ENCODE results near the gene SIGLEC1.

Gene SIGLEC1

DNA sequence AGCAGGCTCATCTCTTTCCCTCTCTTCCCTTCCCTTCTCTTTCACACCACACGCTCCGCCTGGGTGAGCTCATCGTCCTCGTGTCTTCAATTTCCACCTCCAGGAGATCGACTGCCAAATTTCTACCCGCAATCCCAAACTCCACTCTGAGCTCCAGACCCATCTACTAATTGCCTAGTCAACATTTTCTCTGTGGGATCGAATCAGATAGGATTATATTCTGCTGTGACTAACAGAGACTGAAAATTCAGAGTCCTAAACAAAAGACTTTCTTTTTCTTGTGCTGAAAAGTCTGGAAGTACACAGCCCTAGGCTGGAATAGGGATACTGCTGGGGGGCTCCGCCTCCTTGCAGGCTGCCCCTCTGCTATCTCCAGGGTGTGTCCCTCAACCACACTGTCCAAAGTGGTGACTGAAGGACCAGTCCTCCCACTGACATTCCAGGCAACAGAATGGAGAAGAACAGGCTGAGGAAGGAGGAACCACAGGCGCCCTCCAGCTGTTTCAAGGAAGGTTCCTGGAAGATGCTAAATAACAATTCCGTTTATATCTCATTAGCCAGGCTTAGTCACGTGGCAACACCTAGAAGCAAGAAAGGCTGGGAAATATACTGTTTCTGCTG is 15.1 kb upstream of the SIGLEC1 start:
- no peak for DNase-seq

DNA sequence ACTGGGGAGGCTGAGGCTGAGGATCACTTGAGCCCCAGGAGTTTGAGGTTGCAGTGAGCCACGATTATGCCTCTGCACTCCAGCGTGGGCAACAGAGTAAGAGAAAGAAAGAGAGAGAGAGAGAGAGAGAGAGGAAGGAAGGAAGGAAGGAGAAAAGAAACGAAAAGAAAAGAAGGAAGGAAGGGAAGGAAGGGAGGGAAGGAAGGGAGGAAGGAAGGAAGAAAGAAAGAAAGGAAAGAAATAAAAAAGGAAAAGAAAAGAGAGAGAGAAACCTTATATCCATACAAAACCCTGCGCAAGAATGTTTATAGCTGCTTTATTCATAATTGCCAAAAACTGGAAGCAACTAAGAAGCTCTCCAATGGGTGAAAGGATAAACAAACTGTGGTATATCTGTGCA is 12.0 kb upstream of the SIGLEC1 start:
- DNase-seq: no peak

DNA sequence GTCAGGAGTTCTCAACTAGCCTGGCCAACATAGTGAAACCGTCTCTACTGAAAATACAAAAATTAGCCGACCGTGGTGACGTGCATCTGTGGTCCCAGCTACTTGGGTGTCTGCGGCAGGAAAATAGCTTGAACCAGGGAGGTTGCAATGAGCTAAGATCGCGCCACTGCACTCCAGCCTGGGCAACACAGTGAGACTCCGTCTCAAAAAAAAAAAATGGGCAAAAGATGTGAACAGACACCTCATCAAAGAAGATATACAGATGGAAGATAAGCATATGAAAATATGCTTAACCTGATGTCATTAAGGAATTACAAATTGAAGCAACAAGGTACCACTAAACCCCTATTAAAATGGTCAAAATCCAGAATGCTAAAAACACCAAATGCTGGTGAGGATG is 10.9 kb upstream of the SIGLEC1 start:
- DNase-seq: no peak

DNA sequence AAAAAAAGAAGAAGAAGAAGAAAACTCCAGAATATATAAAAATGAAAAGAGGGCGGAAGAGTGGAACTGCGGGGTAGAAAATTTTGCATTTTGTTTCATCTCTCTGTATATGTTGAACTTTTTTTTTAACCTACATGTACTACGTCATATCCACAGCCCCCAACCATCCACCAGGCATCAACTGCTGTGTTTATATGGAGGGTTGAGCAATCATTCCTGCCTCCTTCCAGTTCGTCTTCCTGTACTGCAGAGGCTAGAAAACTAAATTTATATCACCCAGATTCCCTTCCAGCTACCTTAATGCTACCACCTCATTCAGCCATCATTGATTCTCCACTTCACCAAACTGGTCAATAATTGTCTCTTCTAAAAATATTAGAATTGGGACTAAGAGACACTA is 9.5 kb upstream of the SIGLEC1 start:
- DNase-seq: no peak

DNA sequence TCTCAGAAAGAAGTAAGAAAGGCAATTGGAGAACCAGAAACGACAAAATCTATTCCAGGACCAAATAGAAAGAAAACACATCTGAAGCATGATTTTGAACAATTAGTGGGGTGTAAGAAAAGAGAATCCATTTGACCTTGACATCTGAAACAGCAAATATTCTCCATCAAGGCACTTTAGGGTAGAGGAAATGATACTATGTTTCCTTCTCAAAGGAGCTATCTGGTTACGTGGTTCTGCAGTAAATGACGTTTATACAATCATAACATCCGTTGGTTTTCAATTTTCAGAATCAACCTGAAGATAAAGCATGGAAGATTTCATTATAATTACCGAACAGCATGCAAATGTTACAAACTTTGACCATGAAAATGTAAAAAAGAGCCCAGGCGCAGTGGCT is 8.2 kb upstream of the SIGLEC1 start:
- DNase-seq: no peak

DNA sequence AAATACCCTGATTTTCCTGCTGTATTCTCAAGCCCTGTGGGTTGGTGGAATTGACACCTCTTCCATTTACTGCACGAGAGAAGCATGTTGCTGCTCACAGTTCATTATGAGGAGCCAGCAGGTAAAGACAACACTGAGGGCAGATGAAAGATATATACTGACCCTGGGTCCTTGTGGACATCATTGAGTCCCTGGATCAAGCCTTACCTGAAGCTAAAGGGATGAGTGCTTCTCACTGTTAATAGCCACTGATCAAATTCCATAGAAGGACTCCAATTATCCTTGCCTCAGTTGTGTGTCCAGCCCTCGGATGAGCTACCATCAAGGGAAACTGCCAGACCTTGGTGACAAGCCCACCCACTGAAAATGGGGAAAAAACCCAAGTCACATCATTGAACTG is 7.7 kb upstream of the SIGLEC1 start:
- no peak for DNase-seq

DNA sequence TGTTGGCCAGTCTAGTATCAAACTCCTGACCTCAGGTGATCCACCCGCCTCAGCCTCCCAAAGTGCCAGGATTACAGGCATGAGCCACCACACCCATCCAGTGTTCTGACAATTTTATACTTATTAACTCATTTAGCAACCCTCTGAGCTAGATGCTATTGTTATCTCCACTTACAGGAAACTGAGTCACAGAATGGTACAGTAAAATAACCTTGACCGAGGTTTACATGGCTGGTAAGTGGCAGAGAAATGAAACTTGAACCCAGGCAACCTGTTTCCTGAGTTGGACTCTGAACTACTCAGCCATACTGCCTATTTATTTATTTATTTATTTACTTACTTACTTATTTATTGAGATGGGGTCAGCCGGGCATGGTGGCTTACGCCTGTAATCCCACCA is 6.6 kb upstream of the SIGLEC1 start:
- no peak for DNase-seq

DNA sequence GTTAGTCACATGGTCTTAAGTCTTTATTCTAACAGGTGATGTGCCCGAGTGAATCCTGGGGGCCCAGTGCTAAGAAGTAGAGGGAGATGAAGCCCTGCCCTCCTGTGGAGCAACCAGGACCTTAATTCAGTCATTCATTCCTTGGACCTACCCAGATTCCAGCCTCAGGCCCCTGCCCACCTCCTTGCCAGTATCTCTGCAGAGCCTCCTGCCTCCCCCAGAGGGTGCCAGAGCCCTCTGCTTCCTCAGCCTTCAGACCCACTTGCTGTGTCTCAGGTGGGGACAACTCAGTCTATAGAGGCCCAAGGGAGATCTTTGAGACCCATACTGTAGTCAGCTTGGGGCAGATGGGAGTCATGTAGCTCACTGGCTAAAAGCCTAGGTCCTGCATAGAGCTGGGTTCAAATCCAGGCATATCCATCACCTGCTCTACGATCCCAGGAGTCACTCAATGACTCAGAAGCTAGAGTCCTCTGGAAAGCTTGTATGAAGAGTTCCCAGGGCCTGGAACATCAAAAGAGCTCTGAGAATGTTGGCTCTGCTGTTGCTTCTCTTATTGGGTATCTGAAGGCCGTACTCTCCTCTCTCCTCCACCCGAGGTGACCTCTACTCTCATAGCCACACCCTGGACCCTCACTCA is 3.9 kb upstream of the SIGLEC1 start:
- DNase-seq: peak; percentile 29

DNA sequence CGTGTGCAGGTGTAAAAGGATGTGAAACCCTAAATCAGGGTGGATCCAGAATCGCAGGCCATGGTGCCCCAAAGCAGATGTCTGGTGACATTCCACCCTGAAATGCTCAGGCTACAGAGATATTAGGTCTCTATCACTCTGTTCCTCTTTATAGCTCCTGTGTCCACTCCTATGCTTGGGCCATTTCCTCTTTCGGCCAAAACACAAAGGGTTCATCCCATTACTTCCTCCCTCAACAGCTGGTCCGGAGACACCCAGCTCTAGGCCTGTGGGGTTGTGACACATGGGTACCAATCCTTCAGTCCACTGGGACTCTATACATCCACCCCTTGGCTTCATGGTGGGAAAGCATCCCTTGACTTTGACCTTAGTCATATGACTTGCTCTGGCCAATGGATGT is 1.7 kb upstream of the SIGLEC1 start:
- no peak for DNase-seq

DNA sequence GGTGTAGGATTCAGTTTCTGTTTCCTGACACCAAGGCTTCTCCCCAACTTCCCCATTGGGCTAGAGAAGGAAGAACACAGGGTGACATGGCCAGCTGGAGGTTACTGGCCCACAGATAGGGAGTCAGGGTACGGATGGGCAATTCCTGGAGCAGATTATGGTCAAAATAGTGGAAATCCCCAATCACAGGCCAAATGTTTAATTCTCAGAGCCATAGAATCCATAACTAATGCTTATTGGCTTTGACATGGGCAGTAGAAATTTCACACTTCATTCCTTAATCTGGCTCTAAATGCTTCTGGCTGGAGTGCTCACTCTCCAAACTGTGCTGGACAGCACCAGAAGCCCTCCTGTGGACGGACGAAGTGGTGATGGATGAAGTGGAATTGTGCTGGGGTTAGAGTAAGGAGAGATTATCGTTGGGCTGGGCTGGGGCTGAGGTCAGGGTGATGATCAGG is 887 bp downstream of the SIGLEC1 start:
- DNase-seq: no peak

DNA sequence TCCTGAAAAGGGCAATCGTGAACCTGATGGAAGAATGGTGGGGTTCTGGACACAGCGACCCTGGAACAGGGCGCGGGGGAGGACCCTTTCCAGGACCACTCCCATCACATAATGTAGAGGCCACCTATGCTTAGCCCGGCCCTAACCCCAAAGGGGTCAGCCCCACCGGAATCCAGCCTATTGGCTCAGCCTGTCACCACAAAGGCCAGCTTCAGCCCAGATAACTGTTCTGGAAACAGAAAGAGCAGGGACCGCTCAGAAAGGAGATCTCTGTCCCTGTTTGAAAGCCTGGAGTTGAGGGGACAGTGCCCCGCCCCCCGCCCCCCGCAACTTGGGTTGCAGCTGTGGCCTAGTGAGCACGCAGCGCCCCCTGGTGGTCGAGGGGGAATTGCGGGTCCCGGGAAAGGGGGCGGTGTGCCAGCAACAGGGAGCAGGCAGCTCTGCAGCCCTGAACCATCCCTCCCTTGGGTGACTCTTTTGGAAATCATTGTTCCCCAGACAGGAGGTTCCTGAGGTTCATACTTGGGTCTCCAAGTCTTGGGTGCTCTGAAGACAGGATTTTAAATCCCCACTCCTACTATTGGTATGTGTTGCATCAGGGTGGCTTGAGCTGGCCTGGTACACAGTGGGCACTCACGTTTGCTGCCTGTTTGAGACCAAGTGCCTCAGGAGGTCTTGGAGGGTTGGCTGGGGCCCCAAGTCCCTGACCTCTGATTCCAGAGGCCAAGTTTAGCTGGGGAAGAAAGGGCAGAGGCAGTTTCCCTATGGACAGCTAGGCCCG is 1.5 kb downstream of the SIGLEC1 start:
- DNase-seq: peak; percentile 80

DNA sequence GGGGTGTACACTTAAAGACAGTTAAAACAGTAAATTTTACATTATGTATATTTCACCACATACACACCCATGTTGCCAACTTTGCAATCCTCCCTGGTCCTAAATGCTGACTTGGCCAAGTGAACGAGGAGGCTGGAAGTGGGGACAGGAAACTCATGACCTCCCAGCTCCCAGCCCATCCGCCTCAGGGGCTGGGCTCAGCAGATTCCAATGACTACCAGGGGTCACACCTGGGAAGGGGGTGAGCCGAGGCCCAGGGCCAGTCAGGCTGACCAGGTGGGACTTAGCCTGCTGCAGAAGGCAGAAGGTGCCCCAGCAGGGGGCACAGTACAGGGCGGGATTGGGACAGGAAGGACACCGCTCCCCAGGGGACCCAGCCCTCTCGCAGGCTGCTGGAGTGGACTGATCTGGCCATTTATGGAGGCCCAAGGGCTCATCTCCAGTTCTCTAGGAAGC is 2.4 kb downstream of the SIGLEC1 start:
- DNase-seq: no peak

DNA sequence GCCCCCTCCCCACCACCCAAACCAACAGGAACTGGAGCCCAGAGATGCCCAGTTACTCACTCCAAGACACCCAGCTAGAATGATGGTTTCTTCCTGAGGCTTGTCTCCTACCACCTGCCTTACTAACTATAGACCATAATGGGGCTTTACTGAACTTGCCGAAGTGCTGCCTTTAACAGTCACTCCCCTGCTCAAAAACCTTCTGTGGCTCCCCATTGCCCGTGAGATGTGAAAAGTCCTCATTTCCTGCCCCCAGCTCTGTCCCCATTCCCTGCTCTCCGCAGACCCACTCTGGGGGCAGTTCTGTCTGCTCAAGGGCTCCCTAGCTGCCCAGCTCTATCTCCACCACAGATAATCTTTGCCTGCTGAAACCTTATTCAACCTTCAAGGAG is 4.9 kb downstream of the SIGLEC1 start:
- no peak for DNase-seq

DNA sequence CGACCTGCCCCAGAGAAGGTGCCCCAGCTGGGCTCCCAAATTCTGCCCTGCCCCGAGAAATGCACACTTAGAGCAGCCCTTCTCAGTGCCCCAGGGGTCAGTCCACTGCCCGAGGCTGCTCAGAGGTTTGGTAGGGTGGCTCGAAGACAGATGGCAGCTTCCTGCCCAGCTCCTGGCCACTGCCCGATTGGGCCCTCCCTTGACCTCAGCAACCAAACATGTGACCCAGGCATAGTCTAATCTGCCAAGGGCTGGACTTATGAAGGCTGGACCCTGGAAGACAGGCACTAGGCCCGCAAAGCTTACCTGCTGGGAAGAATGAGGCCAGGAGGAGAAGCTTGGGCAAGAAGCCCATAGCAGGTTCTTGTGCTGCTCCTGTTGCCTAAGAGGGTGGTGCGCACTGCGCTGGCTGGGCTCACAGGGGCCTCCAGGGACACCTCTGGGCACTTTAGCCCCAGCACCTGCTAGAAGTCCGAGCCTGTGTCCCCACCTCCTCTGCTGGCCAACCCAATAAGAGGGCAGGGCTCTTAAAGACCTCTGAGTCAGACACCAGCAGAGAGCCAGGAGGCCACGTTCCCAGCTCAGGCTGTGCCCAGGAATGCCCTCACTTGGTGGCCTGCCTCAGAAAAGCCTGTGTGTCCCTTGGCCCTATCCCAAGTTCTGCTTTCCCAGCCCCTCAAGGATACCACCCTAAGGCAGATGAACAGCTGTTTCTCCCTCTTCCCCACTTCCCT is 5.5 kb downstream of the SIGLEC1 start:
- no peak for DNase-seq

DNA sequence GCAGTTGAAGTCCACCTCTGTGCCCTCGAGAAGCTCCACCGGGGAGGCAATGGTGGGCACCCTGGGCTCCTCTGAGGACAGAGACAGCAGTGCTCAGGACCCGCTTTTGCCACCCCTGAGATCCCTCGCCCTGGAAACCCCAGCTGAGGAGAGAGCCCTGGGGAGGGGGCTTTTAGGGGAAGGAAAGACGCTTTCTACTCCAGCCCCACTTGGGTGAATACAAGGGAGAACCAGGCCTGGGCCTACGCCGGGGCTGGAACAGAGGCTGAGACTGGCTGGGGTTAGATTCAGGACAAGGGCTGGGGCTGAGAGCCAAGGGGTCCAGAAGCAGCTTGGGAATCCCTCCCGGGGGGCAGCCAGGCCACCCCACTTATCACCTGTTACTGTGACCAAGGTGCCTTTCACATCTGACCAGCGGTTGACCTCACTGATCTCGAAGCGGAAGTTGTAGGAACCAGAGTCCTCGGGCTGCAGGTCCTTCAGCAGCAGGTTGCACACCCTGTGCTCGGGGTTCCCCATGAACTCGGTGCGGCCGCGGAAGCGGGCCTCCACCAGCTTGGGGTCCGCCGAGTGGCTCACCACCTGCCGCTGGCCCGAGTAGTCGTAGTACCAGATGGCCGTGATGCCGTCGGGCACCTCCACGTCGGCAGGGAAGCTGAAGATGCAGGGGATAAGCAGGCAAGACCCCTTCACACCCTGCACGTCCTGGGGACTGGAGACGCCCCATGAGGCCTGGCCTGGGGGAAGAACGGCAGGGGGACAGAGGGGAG is 6.2 kb downstream of the SIGLEC1 start:
- DNase-seq: no peak

DNA sequence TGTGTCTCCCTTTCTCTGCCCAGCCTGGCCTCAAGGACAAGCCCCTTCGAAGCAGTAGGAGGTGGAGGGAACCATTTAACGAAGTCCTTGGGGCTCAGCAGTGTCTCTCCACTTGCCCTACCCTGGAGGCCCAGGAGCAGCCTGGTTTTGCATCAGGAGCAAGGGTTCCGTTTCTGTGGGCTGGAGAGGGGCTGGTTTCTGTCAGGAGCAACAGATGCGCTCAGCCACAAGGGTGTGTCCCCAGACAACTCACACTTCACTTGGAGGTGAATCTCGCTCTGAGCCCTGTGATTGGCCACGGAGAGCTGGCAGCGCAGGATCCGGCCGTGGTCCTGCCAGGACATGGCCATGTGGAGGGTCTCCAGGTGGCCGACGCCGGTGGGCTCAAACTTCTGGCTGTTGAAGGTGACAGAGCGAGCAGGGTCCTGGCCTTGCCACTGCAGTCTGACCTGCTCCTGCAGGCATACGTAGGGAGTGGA is 6.9 kb downstream of the SIGLEC1 start:
- DNase-seq: no peak

DNA sequence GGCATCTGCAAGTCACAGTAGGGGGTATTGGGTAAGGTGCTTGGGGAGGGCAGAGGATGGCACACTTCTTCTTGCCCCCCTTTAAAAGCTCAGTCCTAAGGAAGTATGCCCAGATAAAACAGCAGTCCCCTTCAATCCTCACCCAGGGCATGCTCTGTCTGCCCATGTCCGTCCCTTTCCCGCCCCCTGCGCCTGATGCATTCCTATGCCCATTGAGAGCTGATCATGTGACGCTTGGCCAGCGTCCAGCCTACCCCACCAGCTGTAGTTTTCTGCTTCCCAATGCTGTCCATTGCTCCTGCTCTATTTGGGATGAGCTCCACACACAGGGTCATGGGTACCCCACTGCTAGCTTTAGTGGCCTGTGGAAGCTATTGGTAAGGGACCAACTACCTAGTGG is 8.3 kb downstream of the SIGLEC1 start:
- no peak for DNase-seq

DNA sequence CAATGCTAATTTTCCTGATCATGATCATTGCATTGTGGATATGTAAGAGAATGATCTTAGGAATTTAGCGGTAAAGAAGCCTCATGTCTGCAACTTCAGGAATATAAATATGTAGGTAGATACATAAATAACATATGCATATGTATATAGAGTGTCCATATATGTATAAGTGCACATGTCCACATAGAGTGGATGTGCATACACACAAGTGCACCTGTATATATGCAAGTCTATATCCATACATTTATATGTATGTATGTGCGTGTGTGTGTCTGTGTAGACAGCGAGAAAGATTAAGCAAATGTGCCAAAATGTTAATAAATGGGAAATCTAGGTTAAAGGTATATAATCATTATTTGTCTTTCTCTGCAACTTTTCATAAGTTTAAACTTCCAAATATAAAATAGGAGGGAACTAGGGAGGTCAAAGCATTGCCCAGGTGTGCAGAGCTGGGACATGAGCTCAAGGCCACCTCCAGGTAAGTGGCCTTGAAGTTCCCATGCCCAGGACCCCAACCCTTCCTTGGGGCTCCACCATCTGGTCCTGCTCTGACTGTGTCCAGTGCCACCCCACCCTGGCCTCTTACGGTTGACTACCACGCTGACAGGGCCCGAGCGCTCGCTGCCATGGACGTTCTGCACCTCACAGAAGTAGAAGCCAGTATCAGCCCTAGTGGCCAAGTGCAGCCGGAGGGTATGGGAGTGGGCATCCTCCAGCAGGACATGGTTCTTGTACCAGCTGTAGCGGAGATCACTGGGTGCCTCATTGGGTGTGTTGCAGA is 9.6 kb downstream of the SIGLEC1 start:
- no peak for DNase-seq

DNA sequence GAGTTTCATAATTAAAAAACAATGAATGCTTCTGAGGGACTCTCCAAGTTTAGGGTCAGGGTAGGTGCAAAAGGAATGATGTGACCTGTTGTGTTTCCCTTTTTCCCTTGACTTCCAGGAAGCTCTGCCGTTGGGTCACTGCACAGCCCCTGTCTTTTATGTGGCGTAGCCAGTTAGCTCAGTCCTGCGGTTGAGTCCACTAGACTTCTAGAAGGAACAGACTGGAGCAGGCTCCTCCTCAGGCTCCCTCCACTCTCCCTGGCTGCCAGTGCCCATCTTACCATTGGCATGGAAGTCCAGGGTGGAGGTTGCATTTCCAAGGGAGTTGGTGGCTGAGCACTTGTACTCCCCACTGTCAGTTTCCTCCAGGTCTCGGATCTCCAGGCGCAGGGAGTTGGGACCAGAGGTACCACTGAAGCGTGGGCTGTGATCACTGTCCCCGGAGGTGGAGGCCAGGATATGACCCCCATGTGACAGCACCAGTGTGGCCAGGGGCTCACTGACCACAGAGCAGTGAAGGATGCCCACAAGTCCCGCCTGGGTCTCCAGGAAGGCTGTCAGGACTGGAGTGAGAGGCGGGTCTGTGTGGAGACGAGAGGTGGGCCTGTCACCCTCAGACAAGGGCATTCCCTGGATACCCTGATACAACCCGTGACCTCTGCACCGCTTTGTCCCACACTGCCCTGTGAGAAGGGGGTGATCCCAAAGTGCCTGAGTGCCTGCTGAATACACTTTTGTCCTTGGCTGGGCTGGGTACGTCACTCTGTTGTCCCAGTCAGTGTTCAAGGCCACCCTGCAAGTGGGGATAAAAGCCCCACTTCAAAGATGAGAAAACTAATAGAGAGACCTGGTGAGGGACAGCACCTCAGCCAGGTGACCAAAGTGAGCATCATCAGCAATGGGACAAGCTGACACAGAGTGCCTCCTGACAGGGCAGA is 11.1 kb downstream of the SIGLEC1 start:
- no peak for DNase-seq

DNA sequence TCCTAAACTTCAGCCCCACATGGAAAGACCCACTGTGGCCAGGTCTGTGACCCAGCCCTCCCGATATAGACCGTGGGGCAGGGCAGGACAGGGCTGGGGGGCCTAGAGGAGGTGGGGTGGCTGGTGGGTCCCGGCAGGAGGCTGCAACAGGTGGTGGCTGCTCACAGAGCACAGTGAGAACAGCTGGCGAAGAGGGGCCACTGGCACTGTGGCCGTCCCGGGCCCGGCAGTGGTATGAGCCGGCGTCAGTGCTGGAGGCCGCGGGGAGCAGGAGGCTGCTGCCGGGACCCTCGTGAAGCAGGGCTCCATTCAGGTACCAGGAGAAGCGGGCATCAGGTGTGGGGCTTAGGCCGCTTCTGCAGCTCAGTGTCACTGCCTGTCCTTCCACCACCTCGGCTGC is 13.4 kb downstream of the SIGLEC1 start:
- no peak for DNase-seq

Data from CD4-positive, alpha-beta T cell treated with Interleukin-17A for 4 hours (primary cell).